Astrocyte (in vitro differentiated cells and primary cell): ENCODE measurements around the gene PTPRN2.

Experiments
- CTCF ChIP-seq: IDR thresholded peaks from 2 replicates; pipeline ENCODE4 v1.5.1; 2011; ENCODE audit warnings: low read depth, mild to moderate bottlenecking, inconsistent platforms, low read length, moderate library complexity; ENCODE audit not compliant: insufficient read depth
- EZH2 ChIP-seq: IDR thresholded peaks from 2 replicates; pipeline ENCODE4 v1.6.1; 2012; ENCODE audit warnings: mild to moderate bottlenecking, low read length, inconsistent platforms; ENCODE audit not compliant: insufficient read depth

- no peak for TF ChIP-seq CTCF
- TF ChIP-seq EZH2, result no peak
These were observed 4.3 kb upstream of the PTPRN2 start for GRCh38 chr7:158591944-158592343.
